GM18519 (cell line): Measurements from ENCODE around the gene BCO2.

ENCODE experiments used
- ATAC-seq: cut with Tn5 transposase; IDR thresholded peaks from one replicate; pipeline ENCODE4 v1.9.1; 2021; ENCODE audit warnings: mild to moderate bottlenecking, moderate library complexity; ENCODE audit not compliant: unreplicated experiment, low FRiP score

Gene BCO2

DNA sequence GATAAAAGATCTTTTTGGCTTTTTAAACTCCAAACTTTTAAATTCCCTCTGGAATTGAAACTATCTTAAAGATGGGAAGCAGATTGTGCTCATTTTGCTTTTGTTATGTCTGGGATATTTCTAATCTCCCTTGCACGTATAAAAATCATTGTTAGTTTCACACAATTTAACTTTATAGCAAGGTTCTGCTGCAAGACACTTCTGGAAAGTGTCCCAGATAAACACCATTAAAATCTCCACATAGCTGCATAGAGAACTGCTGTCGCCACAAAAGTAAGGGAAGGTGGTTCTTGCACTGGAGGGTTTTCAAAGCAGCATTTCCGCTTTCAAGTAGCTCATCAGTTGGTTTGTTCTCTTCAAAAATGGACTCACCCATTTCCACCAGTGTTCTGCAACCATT, 62.7 kb downstream of the BCO2 start:
- no peak for ATAC-seq

DNA sequence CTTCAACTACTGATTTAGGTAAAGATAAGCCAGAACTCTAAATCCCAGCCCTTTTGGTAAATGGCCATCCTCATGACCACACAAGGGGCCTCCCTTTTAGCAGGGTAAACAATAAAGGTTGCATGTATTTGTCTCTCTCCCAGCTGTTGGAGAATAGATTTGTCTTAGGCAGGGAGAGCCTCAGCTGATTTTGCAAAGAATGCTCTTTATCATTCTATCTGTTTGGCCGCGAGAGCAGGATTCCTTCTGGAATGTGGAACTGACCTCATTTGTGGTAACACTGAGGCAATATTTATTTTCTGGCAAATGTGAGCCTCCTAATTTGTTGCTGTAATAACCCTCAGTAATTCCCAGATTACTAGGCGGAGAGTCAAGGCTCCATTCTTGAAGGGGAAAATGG, 66.2 kb downstream of the BCO2 start:
- ATAC-seq, result no peak

DNA sequence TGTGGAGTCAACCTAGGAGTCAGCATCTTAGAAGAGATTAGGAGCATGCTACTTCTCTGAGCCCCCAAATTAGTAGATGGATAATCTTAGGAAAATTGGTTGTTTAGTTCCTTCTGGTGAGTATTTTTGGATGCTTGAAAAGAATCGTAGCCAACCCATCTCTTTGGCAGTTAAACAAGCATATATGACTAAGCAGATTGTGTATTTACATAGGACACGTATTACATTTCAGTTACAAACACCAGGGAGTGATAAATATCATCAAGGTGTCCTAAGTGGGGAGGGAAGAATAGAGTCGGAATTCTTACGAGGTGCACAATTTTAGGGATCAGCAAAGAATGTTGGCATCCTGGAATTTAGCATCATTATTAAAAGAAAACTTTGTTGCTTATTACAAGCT, 71.9 kb downstream of the BCO2 start:
- no peak for ATAC-seq

DNA sequence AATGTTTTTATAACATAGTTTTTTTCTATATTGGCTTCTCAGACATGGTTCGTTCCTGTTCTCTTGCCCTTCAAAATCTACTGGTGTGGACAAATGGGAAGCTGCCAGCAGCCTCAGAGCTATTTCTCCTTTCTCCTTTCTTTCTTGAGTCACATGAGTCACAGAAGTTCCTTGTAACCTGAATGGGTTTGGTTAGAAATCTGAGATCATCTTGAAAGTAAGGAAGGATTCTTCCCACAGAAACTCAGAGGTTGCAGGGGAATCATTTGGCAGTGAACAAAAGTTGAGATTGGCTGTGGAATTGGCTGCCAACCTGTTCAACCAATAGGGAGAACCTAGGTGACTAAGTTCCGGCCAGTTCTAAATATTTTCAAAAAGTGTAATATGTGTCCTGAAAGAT, 72.9 kb downstream of the BCO2 start:
- ATAC-seq, result no peak

DNA sequence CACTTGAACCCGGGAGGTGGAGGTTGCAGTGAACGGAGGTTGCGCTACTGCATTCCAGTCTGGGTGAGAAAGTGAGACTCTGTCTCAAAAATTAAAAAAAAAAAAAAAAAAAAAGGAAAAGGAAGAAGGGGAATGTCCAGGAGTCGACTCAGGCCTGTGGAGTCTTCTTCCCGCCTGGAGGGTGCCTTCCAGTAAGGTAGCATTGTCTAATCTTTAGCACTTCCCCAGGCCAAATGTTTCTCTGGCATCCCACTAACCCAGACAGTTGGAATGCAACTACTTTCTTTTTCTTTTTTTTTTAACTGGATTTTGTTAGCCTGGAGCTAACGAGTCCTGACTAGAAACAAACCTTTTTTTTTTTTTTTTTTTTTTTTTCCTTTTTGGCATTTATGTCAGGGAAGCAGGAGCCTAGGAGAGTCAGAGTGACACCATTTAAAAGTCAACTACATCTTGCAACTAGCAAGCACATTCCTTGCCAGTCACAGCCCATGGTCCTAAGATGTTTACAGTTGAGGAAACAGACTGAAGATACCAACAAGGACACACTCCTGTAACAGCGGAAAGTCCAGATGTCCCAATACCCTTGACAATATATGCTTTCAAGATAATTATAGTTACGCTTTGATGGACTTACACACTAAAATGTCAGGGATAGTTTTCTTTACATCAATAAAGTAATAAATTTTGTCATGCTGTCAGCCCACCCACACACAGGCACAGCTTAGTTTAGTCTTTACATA, 74.7 kb downstream of the BCO2 start:
- no peak for ATAC-seq

DNA sequence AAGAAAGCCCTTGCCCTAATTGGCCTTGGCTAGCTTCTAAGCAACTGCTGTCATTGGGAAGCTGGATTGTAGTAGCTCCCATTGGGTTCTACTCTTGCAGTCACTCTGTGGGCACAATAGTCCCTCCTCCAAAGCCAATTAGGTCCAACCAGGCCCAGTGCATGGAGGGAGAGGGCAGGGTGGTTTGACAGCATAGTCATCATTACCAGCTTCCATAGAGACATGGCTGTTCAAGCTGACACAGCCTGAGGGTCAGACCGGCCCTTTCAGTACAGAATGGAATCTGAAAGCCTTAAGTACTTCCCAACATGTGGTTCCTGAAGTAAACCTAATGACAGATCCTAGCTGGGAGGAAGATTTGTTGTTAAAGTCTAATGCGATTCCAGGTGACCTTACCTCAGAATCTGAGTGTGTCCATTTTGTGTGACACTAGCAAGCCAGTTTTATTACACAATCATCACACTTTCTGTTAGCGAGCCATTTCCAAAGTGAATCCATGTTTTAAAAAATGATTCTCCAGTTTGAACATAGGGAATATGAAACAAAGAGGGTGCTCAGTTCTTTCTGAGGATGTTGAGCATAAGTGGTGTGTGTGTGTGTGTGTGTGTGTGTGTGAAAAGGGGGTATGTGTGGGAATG, 78.4 kb downstream of the BCO2 start:
- no peak for ATAC-seq

DNA sequence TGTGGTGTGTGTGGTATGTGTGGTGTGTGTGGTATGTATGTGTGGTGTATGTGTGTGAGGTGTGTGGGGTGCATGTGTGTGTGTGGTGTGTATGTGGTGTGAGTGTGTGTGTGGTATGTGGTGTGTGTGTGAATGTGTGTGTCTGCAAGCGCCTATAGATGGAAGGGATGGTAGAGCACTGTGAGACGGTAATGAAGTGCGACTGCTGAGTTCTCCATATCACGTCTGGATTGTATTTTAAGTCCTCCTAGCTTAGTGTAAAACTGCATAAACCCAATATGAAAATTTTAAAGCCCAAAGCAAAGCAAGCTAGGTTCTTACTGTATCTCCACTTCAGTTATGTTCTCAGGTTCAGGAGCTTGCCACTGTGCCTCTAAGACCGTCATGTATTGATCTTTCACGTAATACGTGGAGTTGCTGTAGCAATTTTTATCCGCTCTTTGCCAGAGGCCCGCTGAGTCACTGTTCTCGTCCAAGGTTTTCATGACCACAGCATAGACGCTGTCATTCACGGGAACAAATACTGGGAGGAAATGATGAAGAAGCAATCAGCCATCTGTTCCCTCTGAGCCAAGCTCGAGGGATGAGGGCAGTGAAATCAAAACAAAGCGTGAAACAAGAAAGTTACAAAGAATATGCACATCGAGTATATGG, 79.9 kb downstream of the BCO2 start:
- no peak for ATAC-seq

DNA sequence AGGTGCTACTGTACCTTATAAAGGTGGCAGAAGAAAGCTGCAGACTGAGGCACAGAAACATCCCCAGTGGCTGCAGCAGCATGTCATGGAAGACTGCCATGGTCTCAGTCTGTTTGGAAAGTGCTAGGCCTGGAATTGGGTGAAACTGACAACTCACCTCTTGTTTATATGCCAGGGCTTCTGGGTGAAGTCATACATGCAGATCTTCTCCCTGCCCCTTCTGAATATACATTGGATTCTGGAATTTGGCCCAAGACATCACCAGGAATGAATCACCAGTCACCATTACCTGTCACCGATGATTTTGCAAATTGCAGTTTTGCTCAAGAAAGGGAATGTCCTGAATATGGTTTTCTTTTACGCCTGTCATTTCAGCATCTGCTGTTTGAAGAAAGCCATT, 85.2 kb downstream of the BCO2 start, which contains the start of gene PLET1:
Gene PLET1, minus strand, starts transcription at position 371 of the 400 bp plus-strand sequence. Its CDS starts 271 bp downstream, at position 100.
- no peak for ATAC-seq

DNA sequence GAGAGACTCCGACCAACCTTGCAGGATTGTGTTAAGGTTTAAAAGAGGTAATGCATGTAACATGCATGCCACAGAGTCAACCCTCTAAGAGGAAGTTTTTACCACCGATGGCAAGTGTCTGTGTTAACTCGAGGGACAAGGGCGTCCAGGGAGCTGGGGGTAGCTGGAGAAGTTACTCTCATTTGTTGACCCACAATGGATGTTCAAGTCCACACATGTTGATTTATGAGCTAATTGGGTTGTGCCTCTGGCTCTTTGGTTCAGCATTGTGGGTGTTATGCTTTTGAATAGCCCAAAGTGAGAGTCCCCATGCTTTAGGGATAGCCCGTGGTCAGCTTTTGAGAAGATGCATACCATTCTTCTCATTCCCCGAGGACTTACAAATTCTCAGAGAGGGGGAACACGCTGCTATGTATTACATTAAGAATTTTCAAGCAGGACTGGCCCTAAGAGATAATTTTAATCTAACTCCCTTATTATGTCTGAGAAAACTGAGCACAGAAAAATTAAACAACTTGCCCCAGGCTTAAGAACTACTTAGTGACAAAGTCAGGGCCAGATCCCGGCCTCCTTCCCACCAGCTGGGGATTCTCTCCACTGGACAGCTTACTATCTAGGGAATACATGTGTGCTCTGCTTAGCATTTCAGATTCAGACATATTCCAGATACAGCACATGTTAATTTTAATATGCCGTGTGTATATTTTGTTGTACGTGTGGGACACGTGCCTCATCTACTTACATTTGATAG, 90.5 kb downstream of the BCO2 start:
- no peak for ATAC-seq

DNA sequence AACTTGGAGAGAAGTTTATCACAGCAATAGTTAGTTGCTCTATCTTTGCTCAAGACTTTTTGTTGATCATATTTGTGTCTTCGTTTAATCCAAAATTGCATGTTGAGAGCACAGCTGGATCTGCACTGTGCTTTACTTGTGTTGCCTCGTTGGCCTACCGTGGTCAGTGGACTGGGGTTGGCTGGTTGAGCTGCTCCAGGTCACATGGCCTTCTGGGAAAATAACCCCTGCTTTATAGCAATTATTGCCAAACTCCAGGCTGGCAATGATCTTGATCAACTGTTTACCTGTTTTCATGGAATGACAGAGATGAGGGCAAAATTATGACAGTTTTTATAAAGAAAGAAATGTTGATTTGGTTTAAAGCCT, 91.1 kb downstream of the BCO2 start:
- no peak for ATAC-seq

DNA sequence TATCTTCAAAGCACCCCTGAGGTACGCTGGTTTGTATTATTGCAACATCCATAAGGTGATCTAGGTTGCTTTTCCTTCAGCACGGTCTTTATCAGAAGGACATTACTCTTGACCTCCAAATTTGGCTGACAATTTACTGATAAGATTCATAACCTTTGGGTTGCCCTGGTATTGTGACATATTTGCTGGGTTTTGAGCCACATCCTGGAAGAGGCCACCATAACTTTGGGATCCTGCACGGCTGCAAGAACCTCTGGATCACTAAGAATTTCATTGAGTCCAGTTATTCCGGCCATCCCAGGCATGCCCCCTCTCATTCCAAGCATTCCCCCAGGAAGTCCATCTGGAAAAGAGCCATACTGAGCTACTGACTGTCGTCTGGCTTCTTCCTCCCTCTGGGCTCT, 91.9 kb downstream of the BCO2 start:
- ATAC-seq, result no peak

DNA sequence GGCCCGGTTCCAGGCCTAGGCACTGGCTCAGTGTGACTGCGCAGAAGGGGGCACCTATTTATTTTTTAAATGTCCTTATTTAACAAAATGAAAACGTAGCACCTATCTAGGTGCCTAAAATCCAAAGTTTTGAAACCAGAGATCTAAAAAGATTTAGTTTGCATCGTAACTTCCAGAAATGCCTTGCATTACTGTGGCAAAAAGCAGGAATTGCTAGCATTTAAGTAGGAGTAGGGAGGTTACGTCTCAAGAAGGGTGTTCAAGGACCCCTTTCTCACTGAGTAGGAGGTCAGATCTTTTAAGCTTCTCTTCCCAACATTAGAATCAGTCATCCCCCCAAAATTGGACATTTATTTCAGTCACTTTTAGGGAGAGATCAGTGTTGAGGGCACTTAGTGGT, 93.1 kb downstream of the BCO2 start:
- no peak for ATAC-seq
